K562 (cell line): ENCODE measurements around the gene CUX1. TPM values are rescaled to one million over a fixed set of nuclear protein-coding genes. Genes with fewer than 3 reads are reported as not detected.

Experiments
- ARID2 ChIP-seq: fragments of 450-650 bp; IDR thresholded peaks from 2 replicates; pipeline ENCODE4 v1.6.1; 2017; ENCODE audit warnings: antibody characterized with exemption, mild to moderate bottlenecking
- CC2D1A ChIP-seq: fragments of 450-650 bp; IDR thresholded peaks from 2 replicates; pipeline ENCODE4 v1.6.1; 2017; ENCODE audit warnings: mild to moderate bottlenecking
- CREM ChIP-seq: IDR thresholded peaks from 2 replicates; pipeline ENCODE4 v1.6.1; 2014; ENCODE audit warnings: antibody characterized with exemption, low read depth
- CTBP1 ChIP-seq: fragments of 450-650 bp; IDR thresholded peaks from 2 replicates; pipeline ENCODE4 v1.6.1; 2016; ENCODE audit warnings: borderline replicate concordance
- DACH1 ChIP-seq: fragments of 450-650 bp; IDR thresholded peaks from 2 replicates; pipeline ENCODE4 v1.6.1; 2018; ENCODE audit not compliant: partially characterized antibody
- ELK3 ChIP-seq: fragments of 450-650 bp; formaldehyde crosslinking; IDR thresholded peaks from 2 replicates; pipeline ENCODE4 v1.4.0; 2020; ENCODE audit warnings: mild to moderate bottlenecking
- FOXP4 ChIP-seq: sonication (generic); formaldehyde crosslinking; IDR thresholded peaks from 2 replicates; pipeline ENCODE4 v1.8.0; 2022; ENCODE audit warnings: mild to moderate bottlenecking, missing genetic modification reagents, borderline replicate concordance
- FUS ChIP-seq: fragments of 200-400 bp; formaldehyde crosslinking; optimal IDR thresholded peaks from 2 replicates; pipeline ENCODE3; 2017; ENCODE audit warnings: low read depth, low read length
- HLTF ChIP-seq: fragments of 450-650 bp; IDR thresholded peaks from 2 replicates; pipeline ENCODE4 v1.6.1; 2016
- JUNB ChIP-seq: fragments of 450-650 bp; formaldehyde crosslinking; conservative IDR thresholded peaks from 2 replicates; pipeline ENCODE4 v1.4.0; 2020; ENCODE audit warnings: mild to moderate bottlenecking
- KLF13 ChIP-seq: fragments of 450-650 bp; IDR thresholded peaks from 2 replicates; pipeline ENCODE4 v1.6.1; 2016; ENCODE audit warnings: missing genetic modification characterization, low read depth, mild to moderate bottlenecking, missing compliant biosample characterization, moderate library complexity, borderline replicate concordance
- KLF16 ChIP-seq: IDR thresholded peaks from 2 replicates; pipeline ENCODE4 v1.6.1; 2016; ENCODE audit warnings: antibody characterized with exemption
- LCOR ChIP-seq: sonication (generic); formaldehyde crosslinking; IDR thresholded peaks from 2 replicates; pipeline ENCODE4 v1.8.0; 2022; ENCODE audit warnings: mild to moderate bottlenecking, missing genetic modification reagents
- MBD2 ChIP-seq: sonication (generic); IDR thresholded peaks from 2 replicates; pipeline ENCODE4 v1.6.1; 2016; ENCODE audit warnings: low read depth, borderline replicate concordance
- PURB ChIP-seq: sonication (generic); formaldehyde crosslinking; IDR thresholded peaks from 2 replicates; pipeline ENCODE4 v1.9.0; 2021; ENCODE audit warnings: low read depth, mild to moderate bottlenecking, missing genetic modification reagents
- RCOR1 ChIP-seq, 2 experiments: IDR thresholded peaks; 2 replicates each; pipeline ENCODE4 v1.6.1; 2012; ENCODE audit warnings: low read depth in 2 of 2, low read length in 2 of 2, borderline replicate concordance in 1 of 2, improper control_type of control experiment in 1 of 2
- SMC3 ChIP-seq: conservative IDR thresholded peaks from 2 replicates; pipeline ENCODE4 v1.6.1; 2011; ENCODE audit warnings: low read depth, low read length, improper control_type of control experiment; ENCODE audit not compliant: insufficient read depth
- SOX6 ChIP-seq: fragments of 450-650 bp; IDR thresholded peaks from 2 replicates; pipeline ENCODE4 v1.6.1; 2014; ENCODE audit warnings: mild to moderate bottlenecking
- SPI1 ChIP-seq: IDR thresholded peaks from 2 replicates; pipeline ENCODE4 v1.6.1; 2011; ENCODE audit warnings: low read depth, low read length, control low read depth, borderline replicate concordance
- TCFL5 ChIP-seq: fragments of 250-450 bp; sonication (Bioruptor Pico); conservative IDR thresholded peaks from 2 replicates; pipeline ENCODE4 v1.6.1; 2021; ENCODE audit warnings: mild to moderate bottlenecking, moderate library complexity, matching md5 sums
- TFAP4 ChIP-seq: sonication (generic); formaldehyde crosslinking; IDR thresholded peaks from 2 replicates; pipeline ENCODE4 v1.8.0; 2022; ENCODE audit warnings: missing genetic modification reagents, mild to moderate bottlenecking, moderate library complexity, borderline replicate concordance
- ZBTB2 ChIP-seq: fragments of 450-650 bp; IDR thresholded peaks from 2 replicates; pipeline ENCODE4 v1.6.1; 2016; ENCODE audit warnings: antibody characterized with exemption
- ZBTB7A ChIP-seq: IDR thresholded peaks from 2 replicates; pipeline ENCODE4 v1.6.1; 2011; ENCODE audit warnings: low read depth, mild to moderate bottlenecking, low read length, moderate library complexity, borderline replicate concordance; ENCODE audit not compliant: control insufficient read depth
- ZNF274 ChIP-seq: IDR thresholded peaks from 2 replicates; pipeline ENCODE4 v1.6.1; 2011; ENCODE audit warnings: low read depth, mild to moderate bottlenecking, low read length, moderate library complexity, borderline replicate concordance
- polyA plus RNA-seq, 8 experiments: library from polyadenylated mRNA; depleted of rRNA in 4 of 8; stranded (reverse) in 5 of 8; unstranded in 3 of 8; fragments of >200 nt; fragmentation: Nextera tagmentation in 2 of 8; fragmentation: Illumina TruSeq in 1 of 8; extraction: Ambion mirVana in 2 of 8; extraction: Trizol in 1 of 8; gene quantifications; 2 replicates each; pipeline versions ENCODE4 v1.2.1 to v1.2.3, GENCODE V29; 2011 to 2014; ENCODE audit warnings: inconsistent platforms in 1 of 8, missing spikeins in 1 of 8
- total RNA-seq, 7 experiments: library from RNA; depleted of rRNA in 6 of 7; stranded (reverse); fragments of >200 nt in 6 of 7; fragmentation: Illumina TruSeq in 2 of 7; extraction: Trizol in 2 of 7; gene quantifications; 2 replicates each; pipeline versions ENCODE4 v1.2.1 to v1.2.3, GENCODE V29; 2011 to 2021; ENCODE audit warnings: low replicate concordance in 1 of 7

CUX1 gene
- total and polyA plus RNA-seq, 9 of the 15 experiments (the other 6 are each of a cell fraction or from before 2014, with no cell fraction given): 3.6 to 55.3 (median 25.2) TPM

GRCh38 chr7:102279537-102280400 is 462.3 kb downstream of the CUX1 start (continued):
- no peak for TF ChIP-seq LCOR (CRISPR knock-in tag)
- TF ChIP-seq ZBTB2: 0 out of 2 replicates have a peak, but pooled peaks have one; percentile 38
- no peak for TF ChIP-seq MBD2
- TF ChIP-seq ELK3 (CRISPR knock-in tag): no peak
- TF ChIP-seq SPI1: 0 out of 2 replicates have a peak, but pooled peaks have one; percentile 44
- peak; percentile 60; the same call in 1 of the 2 replicates for TF ChIP-seq KLF16
- peak; percentile 89 for TF ChIP-seq TFAP4 (CRISPR knock-in tag)
- TF ChIP-seq CC2D1A: peak; percentile 80
- TF ChIP-seq HLTF: 0 out of 2 replicates have a peak, but pooled peaks have one; percentile 60
- peak; percentile 39; the same call in 1 of the 2 replicates for TF ChIP-seq CTBP1
- TF ChIP-seq TCFL5 (CRISPR knock-in tag): no peak
- peak; percentile 78 for TF ChIP-seq KLF13 (tag)
- TF ChIP-seq SMC3: peak; percentile 95
- TF ChIP-seq SOX6: 0 out of 2 replicates have a peak, but pooled peaks have one; percentile 8
- 0 out of 2 replicates have a peak, but pooled peaks have one; percentile 49 for TF ChIP-seq CREM
- no peak for TF ChIP-seq JUNB
- TF ChIP-seq ZBTB7A: peak; percentile 94
- TF ChIP-seq PURB: no peak
- TF ChIP-seq ARID2: peak; percentile 91
- TF ChIP-seq ZNF274: no peak
- no peak for TF ChIP-seq FUS
- TF ChIP-seq RCOR1 (IDR thresholded peaks at IDR 0.05; ENCODE audit: borderline replicate concordance in 1 of 2, low read depth in 2 of 2, low read length in 2 of 2): peak in 1 of 2 experiments; percentile 27; a peak in 1 of 4 replicates
- no peak for TF ChIP-seq FOXP4 (CRISPR knock-in tag)
- TF ChIP-seq DACH1: peak; percentile 12
- TF ChIP-seq, all 486 proteins: peak for 33
